GM18909 (cell line): ENCODE results near the gene CPNE7.
A peak's percentile ranks its signal among the peaks of the same experiment; 100 is the strongest.

Experiments used
- ATAC-seq: cut with Tn5 transposase; IDR thresholded peaks from one replicate; pipeline ENCODE4 v1.9.1; 2021; ENCODE audit warnings: mild to moderate bottlenecking; ENCODE audit not compliant: unreplicated experiment, poor library complexity

Gene CPNE7

DNA sequence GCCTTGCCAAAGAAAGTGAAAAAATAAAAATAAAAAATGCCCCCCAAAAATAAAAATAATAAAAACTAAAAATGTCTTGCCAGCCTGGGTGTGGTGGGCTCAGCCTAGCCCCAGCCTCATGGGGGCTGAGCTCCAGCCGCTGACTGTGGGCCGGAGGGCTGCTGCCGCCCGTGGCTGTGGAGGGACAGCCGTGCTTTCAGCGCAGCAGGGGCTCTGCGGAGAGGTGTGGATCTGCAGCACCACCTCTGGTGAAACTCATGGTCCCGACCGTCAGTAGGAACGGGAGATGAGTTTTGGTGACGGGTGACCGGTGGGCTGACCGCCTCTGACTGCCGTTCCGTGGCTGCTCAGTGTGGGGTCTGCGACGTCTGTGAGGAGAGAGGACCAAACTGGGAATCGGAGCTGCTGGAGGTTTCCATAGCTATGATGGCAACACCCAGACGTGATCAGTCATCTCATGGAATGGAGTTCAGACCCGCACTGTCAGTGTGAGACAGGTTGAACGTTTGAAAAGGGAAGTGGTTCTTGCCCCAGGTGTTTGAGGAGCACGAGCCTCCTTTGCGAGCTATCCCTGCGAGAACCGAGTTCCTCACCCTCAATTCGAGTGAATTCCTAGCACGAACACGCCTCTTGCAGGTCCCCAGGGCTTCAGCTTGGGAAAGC, 27.1 kb upstream of the CPNE7 start:
- no peak for ATAC-seq

DNA sequence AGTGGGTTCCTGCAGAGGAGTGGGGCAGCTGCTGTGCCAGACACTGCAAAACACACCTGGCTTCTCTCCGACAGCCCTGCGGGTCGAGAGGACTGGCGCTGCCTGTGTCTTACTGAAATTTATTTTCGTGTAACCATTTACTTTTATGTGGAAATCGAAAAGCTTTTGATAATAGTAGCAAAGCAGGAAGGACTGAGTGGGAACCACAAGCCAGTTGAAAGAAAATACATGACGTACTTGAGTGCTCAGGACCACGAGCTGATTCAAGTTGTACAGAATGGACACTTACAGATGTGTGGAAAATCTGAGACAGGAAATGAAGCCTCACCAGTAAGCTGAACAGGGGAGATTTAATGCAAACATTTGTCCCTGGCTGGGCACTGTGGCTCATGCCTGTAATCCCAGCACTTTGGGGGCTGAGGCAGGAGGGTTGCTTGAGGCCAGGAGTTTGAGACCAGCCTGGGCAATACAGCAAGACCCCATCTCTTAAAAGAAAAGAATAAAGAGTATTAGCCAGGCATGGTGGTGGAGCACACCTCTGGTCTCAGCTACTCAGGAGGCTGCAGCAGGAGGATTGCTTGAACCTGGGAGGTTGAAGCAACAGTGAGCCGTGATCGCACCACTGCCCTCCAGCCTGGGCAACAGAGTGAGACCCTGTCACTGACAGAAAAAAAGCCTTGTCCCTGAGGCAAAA, 26.4 kb upstream of the CPNE7 start:
- ATAC-seq = no peak

DNA sequence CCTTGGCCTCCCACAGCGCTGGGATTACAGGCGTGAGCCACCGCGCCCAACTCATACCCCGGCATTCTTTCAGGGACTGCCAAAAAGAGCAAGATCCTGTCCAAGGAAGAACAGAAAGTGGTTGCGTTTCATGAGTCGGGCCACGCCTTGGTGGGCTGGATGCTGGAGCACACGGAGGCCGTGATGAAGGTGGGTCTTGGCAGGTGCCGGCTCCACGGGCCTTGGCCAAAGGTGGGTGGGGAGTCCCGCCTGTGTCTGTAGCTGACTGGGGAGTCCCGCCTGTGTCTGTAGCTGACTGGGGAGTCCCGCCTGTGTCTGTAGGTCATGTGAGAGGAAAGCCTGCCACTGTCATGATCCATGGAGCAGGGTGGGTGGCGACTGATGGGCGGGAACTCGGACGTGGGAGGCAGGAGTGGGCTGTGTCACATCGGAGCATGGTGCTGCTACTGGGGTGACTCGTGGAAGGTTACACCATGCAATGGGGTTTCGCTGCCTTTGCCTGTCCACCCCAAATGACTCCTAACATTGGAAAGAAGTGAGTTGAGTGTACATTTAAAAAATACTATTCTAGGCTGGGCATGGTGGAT, 25.0 kb upstream of the CPNE7 start:
- ATAC-seq = no peak

DNA sequence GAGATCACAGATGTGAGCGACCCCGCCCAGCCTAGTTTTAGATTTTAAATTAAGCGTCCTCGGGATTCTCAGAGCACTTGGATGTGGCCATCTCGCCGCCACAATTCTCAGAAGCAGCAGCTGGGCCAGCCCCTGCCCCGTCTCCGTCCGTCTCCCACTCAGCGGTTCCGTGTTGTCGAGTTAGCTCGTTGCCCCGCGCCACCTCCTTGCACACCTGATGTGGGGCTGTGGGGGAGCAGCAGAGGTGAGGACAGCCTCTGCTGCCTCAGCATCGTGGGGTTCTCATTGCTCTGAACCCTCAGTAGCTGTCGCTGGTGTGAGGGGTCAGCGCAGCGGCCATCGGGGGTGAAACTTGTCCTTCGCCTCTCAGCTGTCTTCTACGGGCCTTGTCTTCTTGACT, 23.2 kb upstream of the CPNE7 start:
- ATAC-seq = no peak

DNA sequence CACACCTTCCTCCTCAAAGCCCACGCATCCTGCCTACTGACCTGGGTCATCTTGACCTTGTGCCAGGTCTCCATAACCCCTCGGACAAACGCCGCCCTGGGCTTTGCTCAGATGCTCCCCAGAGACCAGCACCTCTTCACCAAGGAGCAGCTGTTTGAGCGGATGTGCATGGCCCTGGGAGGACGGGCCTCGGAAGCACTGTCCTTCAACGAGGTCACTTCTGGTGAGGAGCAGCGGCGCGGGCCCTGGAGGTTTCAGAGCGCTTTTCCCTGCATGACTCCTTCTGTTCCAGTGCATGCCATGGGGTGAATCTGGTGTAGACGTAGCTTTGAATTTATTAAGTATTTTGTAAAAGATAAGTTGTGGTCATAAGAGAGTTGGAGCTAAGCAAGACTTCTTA, 22.6 kb upstream of the CPNE7 start:
- ATAC-seq = no peak

DNA sequence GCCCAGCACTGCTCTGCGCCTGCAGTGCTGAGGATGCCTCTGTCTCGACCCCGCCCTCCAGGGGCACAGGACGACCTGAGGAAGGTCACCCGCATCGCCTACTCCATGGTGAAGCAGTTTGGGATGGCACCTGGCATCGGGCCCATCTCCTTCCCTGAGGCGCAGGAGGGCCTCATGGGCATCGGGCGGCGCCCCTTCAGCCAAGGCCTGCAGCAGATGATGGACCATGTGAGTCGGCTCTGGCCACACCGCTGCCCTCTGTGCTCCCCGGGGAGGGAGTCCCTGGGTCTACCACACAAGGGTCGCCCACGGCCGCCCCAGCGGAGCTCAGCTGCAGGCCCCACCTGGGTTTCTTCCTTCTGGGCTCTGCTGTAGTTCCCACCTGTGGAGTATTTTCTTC, 21.8 kb upstream of the CPNE7 start:
- no peak for ATAC-seq

DNA sequence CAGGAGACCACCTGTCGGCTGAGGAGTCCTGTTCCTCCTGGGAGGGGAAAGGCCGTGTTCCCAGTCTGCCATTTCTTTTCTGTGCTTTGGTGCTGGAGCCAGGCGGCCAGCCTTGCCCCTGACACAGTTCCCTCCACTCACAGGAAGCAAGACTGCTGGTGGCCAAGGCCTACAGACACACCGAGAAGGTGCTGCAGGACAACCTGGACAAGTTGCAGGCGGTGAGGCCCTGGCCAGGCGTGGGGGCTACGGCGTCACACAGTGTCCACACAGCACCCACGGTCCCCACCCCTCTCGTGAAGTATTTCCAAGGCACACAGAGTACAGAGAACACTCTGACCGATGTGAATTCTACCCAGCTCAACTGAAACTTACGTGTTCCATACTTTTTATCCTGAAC, 21.2 kb upstream of the CPNE7 start:
- ATAC-seq = no peak

DNA sequence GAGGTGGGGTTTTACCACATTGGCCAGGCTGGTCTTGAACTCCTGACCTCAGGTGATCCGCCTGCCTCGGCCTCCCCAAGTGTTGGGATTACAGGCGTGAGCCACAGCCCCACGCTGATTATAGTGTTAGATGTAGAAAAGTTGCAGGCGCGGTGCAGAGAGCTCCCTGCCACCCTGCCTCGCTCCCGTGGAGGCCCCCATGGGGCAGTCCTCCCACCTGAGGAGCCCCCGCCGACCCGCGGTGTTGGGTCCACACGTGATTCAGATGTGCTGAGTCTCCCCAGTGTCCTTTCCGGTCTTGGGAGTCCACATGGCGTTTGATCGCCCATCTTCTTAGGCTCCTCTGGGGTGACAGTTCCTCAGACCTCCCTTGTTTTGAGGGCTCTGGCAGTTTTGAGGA, 20.3 kb upstream of the CPNE7 start:
- no peak for ATAC-seq

DNA sequence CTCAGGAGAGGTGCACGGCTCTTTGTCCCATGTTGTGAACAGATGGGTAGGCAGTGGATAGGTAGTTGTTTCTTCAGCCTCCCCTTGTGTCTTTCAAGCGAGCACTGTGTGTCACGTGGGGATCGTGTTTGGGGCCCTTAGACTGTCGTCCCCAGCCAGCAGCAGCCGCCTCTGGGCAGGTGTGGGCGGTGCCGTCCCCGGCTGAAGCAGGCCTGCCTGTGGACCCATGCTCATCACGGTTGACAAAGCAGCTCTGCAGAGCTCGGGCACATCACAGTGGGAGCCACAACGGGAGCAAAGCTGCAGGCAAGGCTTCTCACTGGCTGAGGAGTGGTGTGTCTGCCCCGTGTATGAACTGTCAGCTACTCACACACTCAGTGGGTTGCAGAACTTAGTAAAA, 19.8 kb upstream of the CPNE7 start:
- ATAC-seq = no peak

DNA sequence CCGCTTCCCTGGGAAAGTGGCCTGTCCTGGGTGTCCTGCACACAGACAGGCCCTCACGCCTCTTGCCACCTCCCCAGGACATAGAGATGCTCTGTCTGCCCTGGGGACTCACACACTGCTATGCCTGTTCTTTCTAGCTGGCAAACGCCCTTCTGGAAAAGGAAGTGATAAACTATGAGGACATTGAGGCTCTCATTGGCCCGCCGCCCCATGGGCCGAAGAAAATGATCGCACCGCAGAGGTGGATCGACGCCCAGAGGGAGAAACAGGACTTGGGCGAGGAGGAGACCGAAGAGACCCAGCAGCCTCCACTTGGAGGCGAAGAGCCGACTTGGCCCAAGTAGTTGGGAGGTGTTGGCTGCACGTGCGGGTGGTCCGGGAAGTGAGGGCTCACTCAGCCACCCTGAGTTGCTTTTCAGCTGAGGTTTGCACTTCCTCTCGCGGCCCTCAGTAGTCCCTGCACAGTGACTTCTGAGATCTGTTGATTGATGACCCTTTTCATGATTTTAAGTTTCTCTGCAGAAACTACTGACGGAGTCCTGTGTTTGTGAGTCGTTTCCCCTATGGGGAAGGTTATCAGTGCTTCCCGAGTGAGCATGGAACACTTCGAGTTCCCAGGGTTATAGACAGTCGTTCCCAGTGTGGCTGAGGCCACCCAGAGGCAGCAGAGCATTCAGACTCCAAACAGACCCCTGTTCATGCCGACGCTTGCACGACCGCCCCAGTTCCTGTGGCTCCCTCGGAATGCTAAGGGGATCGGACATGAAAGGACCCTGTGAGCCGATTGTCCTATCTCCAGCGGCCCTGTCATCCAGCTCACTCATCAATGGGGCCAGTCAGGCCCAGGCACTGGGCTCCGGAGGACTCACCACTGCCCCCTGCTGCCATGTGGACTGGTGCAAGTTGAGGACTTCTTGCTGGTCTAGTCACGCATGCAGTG, 18.5 kb upstream of the CPNE7 start:
- no peak for ATAC-seq

DNA sequence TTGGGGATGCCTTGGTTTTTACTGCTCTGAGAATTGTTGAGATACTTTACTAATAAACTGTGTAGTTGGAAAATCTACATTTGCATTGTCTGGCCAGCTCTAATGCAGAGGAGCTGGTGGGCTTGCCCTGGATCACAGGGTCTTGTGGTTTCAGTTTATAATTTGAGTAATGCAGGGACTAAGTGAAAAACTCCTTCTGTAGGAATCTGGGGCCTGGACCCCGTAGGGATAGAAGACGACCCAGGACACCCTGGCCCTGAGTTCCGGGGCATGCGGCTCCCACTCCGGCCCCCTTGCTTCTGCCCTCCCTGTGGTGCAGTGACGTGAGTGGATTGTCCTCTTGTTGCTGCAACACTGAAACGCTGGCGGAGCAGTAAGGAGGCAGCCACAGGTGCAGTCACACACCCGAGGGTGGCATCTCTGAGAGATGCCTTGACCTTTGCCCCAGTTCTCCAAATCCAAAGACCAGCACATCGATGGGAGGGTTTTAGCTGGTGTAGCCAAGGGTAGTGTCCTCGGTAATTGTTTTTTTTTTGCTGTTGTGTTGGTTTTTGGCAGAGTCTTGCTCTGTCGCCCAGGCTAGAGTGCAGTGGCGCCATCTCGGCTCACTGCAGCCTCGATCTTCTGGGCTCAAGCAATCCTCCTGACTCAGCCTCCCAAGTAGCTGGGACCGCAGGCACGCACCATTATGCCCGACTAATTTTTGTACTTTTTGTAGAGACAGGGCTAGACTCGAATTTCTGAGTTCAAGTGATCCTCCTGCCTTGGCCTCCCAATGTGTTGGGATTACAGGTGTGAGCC, 17.7 kb upstream of the CPNE7 start:
- ATAC-seq = no peak

DNA sequence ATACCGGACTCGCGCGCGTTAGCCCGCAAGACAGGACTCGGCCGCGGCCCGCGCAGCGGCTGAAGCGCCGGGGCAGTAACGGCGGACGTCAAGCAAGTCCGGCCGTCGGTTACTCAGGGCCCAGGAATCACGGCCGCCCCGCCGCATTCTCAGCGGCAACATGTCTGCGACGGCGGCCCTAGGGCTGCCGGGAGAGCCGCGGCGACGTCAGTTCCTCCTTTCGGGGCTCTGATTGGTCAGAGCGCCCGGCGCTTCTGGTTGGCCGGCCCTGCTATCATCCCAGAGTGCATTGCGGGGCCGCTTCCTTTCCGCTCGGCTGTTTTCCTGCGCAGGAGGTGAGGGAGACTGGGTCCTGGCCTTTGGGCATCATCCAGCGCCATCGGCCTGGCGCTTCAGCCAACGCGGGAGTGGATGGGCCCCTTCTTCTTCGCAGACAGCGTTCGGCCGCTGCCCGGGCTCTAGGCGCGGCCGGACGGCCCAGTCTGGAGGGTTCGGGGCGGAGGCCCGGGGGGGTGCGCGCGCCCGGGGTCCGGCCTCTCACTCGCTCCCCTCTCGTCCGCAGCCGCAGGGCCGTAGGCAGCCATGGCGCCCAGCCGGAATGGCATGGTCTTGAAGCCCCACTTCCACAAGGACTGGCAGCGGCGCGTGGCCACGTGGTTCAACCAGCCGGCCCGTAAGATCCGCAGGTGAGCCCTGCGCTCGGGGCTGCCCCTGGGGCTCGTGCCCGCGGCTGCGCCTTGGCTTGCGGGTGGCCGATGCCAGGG, 15.0 kb upstream of the CPNE7 start, which contains the start of gene RPL13:
Gene RPL13 (plus strand): TSS at position 305 of the 764 bp plus-strand sequence. CDS start 278 bp downstream, at position 583.
- ATAC-seq = peak; percentile 86

DNA sequence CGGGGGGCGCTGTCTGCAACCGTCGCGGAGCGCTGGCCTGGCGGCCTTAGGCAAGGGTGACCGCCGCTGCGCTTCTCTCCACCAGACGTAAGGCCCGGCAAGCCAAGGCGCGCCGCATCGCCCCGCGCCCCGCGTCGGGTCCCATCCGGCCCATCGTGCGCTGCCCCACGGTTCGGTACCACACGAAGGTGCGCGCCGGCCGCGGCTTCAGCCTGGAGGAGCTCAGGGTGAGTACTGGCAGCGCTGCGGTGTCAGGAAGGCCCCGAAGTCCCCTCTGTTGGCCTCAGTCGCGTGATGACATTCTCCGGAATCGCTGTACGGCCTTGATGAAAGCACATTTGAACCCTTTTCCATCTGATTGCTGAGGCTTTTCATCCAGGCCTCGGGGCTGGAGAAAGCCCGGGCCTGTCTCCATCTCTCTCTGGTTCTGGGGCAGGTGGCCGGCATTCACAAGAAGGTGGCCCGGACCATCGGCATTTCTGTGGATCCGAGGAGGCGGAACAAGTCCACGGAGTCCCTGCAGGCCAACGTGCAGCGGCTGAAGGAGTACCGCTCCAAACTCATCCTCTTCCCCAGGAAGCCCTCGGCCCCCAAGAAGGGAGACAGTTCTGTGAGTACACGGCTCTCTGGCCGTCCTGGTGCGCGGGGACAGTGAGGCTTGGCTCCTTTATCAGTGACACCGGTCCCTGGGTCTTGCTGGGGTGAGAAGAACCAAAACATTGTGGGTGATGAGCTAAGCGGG, 14.2 kb upstream of the CPNE7 start:
- ATAC-seq = no peak

DNA sequence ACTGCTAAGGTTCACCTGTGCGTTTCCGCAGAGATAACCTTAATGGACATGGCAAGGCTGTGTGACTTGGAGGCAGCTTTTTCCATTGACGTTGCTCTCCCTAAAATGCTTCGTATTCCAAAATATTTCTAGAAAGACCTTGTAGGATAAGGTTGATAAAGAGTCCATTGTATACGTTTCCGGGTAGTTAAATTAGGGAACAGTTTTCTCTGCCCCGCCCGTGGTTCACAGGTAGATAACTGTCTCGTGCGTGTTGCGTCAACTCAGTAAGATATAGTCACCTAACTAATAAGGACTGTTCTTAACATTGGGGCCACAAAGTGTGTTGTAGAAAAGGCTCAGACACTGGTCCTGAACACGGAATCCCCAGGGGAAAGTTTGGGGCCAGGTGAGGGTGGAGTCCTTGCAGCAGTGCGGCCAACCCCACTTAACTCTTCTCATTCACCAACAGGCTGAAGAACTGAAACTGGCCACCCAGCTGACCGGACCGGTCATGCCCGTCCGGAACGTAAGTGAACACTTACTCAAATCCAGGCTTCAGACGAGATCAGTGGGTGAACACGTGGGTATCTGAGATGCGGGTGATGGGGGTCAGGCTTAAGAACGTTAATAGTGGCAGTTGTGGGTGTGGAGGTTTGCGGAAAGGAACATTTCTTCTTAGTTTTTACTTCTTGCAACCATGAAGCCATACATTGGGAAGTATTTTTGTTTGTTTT, 13.5 kb upstream of the CPNE7 start:
- no peak for ATAC-seq

DNA sequence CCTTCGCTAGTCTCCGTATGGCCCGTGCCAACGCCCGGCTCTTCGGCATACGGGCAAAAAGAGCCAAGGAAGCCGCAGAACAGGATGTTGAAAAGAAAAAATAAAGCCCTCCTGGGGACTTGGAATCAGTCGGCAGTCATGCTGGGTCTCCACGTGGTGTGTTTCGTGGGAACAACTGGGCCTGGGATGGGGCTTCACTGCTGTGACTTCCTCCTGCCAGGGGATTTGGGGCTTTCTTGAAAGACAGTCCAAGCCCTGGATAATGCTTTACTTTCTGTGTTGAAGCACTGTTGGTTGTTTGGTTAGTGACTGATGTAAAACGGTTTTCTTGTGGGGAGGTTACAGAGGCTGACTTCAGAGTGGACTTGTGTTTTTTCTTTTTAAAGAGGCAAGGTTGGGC, 12.6 kb upstream of the CPNE7 start:
- ATAC-seq = no peak

DNA sequence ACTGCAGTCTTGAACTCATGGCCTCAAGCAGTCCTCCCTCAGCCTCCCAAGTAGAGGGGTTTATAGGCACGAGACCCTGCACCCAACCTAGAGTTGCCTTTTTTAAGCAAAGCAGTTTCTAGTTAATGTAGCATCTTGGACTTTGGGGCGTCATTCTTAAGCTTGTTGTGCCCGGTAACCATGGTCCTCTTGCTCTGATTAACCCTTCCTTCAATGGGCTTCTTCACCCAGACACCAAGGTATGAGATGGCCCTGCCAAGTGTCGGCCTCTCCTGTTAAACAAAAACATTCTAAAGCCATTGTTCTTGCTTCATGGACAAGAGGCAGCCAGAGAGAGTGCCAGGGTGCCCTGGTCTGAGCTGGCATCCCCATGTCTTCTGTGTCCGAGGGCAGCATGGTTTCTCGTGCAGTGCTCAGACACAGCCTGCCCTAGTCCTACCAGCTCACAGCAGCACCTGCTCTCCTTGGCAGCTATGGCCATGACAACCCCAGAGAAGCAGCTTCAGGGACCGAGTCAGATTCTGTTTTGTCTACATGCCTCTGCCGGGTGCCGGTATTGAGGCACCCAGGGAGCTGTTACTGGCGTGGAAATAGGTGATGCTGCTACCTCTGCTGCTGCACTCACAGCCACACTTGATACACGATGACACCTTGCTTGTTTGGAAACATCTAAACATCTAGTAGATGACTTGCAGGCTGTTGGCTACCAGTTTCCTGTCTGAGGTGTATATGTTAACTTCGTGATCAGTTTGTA, 11.7 kb upstream of the CPNE7 start:
- no peak for ATAC-seq
